Measurements from ENCODE around the gene DMD. TPM values are rescaled to one million over a fixed set of nuclear protein-coding genes. Genes with fewer than 3 reads are reported as not detected.

DMD gene
- total RNA-seq, 1 experiment from 2014 or later = 2.2 TPM

DNA sequence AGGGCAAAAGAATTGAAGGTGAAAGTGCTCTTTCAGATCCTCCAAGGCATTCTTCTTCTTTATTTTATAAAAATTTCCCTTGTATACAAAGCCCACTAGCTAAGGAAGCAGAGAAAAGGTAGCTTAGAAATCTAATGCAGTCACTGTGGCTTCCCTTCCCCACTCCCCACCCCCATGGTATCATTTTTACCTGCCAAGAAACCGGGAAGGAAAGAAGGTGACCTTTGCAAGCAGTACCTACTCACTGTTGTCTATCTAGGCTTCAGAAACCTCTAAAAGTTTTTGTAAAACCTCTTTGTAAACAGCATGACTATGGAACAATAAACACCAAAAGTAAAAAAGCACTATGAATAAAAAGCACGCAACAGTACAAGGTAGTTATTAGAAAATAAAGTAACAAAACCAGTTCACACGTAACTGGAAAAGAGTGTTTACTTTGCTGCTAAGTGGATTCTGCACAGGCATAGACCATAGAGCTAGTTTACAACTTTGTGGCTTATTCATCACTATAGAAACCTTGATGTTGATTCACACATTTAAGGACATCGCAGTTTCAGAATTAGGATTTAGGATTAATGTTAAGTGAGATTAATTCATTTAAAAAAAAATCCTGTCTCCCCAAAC lies 2029.9 kb downstream of the DMD start:
- H3K36me3 ChIP-seq (ENCODE audit: control insufficient read depth, insufficient read depth, low read length) = no peaks in the 10 kb centered on the region
- in situ Hi-C loops (cut with HindIII; ENCODE audit: low pct_unique_long_range_greater_than_20kb, low sequenced_read_pairs) (no loop called here), intact Hi-C loops (cut with micrococcal nuclease; ENCODE audit: unreplicated experiment) (no loop called here)
- H3K4me3 ChIP-seq (ENCODE audit: low read depth in 2 of 2, low read length in 2 of 2) = no peak overlapping the region
- no peak for DNase-seq (ENCODE audit: low read depth, low spot score)
- no peaks in the 10 kb centered on the region for H3K27me3 ChIP-seq (ENCODE audit: control insufficient read depth, insufficient read depth, low read length)
- H3K9me3 ChIP-seq (ENCODE audit: control insufficient read depth, insufficient read depth, low read depth, low read length) = no peaks in the 10 kb centered on the region
- POLR2A ChIA-PET = no interaction called here
- no peaks in the 10 kb centered on the region for H3K4me1 ChIP-seq (ENCODE audit: control insufficient read depth, insufficient read depth, low read length)
- CTCF ChIA-PET = no interaction called here
- H3K27ac ChIP-seq (ENCODE audit: low read length) = no peak overlapping the region
- no peak for ATAC-seq
- TF ChIP-seq POLR2AphosphoS5 (IDR thresholded peaks at IDR 0.05; ENCODE audit: low read depth, low read length) (no peak), TCF7L2 (IDR thresholded peaks at IDR 0.05; ENCODE audit: low read depth, low read length) (no peak)
- TF ChIP-seq, protein P1, sequence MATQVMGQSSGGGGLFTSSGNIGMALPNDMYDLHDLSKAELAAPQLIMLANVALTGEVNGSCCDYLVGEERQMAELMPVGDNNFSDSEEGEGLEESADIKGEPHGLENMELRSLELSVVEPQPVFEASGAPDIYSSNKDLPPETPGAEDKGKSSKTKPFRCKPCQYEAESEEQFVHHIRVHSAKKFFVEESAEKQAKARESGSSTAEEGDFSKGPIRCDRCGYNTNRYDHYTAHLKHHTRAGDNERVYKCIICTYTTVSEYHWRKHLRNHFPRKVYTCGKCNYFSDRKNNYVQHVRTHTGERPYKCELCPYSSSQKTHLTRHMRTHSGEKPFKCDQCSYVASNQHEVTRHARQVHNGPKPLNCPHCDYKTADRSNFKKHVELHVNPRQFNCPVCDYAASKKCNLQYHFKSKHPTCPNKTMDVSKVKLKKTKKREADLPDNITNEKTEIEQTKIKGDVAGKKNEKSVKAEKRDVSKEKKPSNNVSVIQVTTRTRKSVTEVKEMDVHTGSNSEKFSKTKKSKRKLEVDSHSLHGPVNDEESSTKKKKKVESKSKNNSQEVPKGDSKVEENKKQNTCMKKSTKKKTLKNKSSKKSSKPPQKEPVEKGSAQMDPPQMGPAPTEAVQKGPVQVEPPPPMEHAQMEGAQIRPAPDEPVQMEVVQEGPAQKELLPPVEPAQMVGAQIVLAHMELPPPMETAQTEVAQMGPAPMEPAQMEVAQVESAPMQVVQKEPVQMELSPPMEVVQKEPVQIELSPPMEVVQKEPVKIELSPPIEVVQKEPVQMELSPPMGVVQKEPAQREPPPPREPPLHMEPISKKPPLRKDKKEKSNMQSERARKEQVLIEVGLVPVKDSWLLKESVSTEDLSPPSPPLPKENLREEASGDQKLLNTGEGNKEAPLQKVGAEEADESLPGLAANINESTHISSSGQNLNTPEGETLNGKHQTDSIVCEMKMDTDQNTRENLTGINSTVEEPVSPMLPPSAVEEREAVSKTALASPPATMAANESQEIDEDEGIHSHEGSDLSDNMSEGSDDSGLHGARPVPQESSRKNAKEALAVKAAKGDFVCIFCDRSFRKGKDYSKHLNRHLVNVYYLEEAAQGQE (IDR thresholded peaks at IDR 0.05; ENCODE audit: insufficient read depth in 1 of 2, low read depth in 2 of 2, low read length in 1 of 2) = no peak
- TF ChIP-seq, protein P2, sequence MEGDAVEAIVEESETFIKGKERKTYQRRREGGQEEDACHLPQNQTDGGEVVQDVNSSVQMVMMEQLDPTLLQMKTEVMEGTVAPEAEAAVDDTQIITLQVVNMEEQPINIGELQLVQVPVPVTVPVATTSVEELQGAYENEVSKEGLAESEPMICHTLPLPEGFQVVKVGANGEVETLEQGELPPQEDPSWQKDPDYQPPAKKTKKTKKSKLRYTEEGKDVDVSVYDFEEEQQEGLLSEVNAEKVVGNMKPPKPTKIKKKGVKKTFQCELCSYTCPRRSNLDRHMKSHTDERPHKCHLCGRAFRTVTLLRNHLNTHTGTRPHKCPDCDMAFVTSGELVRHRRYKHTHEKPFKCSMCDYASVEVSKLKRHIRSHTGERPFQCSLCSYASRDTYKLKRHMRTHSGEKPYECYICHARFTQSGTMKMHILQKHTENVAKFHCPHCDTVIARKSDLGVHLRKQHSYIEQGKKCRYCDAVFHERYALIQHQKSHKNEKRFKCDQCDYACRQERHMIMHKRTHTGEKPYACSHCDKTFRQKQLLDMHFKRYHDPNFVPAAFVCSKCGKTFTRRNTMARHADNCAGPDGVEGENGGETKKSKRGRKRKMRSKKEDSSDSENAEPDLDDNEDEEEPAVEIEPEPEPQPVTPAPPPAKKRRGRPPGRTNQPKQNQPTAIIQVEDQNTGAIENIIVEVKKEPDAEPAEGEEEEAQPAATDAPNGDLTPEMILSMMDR (IDR thresholded peaks at IDR 0.05) = no peak
- BruUV-seq (replicated peaks) = no TSS peak

DNA sequence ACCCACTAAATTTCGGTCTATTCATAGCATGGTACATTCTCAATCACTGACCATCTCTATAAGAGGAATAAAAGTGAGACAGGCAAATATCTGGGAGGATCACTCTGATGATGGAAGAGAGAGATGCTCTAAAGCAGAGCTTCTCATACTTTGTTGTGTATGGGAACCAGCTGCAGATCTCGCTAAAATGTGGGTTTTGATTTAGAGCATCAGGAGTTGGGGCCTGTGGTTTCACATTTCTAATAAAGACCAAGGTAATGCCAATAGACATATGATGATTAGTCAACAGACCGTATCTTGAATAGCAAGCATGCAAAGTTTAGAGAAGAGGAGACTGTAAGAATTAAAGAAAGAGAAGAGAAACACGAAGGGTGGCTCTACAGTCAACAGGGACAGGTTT lies 2032.1 kb downstream of the DMD start:
- ATAC-seq (no peak), DNase-seq (ENCODE audit: low read depth, low spot score) (no peak)
- H3K9me3 ChIP-seq (ENCODE audit: control insufficient read depth, insufficient read depth, low read depth, low read length) = no peaks in the 10 kb centered on the region
- TF ChIP-seq, protein P1 (IDR thresholded peaks at IDR 0.05; ENCODE audit: insufficient read depth in 1 of 2, low read depth in 2 of 2, low read length in 1 of 2) = no peak
- TF ChIP-seq TCF7L2 (IDR thresholded peaks at IDR 0.05; ENCODE audit: low read depth, low read length) = no peak
- no peak for TF ChIP-seq SIN3A (IDR thresholded peaks at IDR 0.05; ENCODE audit: borderline replicate concordance, insufficient read depth, low read depth, low read length)
- TF ChIP-seq, protein P2 (IDR thresholded peaks at IDR 0.05) = no peak
- no peak for TF ChIP-seq POLR2AphosphoS5 (IDR thresholded peaks at IDR 0.05; ENCODE audit: low read depth, low read length)
- BruUV-seq (replicated peaks) = no TSS peak
- H3K36me3 ChIP-seq (ENCODE audit: control insufficient read depth, insufficient read depth, low read length) = no peaks in the 10 kb centered on the region
- in situ Hi-C loops (cut with HindIII; ENCODE audit: low pct_unique_long_range_greater_than_20kb, low sequenced_read_pairs) (no loop called here), intact Hi-C loops (cut with micrococcal nuclease; ENCODE audit: unreplicated experiment) (no loop called here)
- H3K4me3 ChIP-seq (ENCODE audit: low read depth in 2 of 2, low read length in 2 of 2) = no peak overlapping the region
- ChIA-PET POLR2A (no interaction called here), CTCF (no interaction called here)
- no peaks in the 10 kb centered on the region for H3K27me3 ChIP-seq (ENCODE audit: control insufficient read depth, insufficient read depth, low read length)
- no peak overlapping the region for H3K27ac ChIP-seq (ENCODE audit: low read length)
- H3K4me1 ChIP-seq (ENCODE audit: control insufficient read depth, insufficient read depth, low read length) = no peaks in the 10 kb centered on the region

Measured in Panc1 (cell line).